MM.1S (cell line): ENCODE data around the gene CNIH3.

Experiments used
- CTCF ChIP-seq: fragments of 300-600 bp; sonication (generic); IDR thresholded peaks from 2 replicates; pipeline ENCODE4 v1.5.1; 2016; ENCODE audit warnings: antibody characterized with exemption, low read length, mixed read lengths
- EZH2 ChIP-seq: fragments of 300-600 bp; sonication (generic); optimal IDR thresholded peaks from 2 replicates; pipeline ENCODE3; 2017; ENCODE audit warnings: low read depth, mild to moderate bottlenecking, antibody characterized with exemption, low read length, mixed read lengths
- EZH2phosphoT487 ChIP-seq: fragments of 300-600 bp; sonication (generic); IDR thresholded peaks from 2 replicates; pipeline ENCODE4 v1.6.1; 2018; ENCODE audit warnings: antibody characterized with exemption, low read length

GRCh38 chr1:224755586-224755985 is 139.5 kb downstream of the CNIH3 start:
- TF ChIP-seq CTCF (no peak), EZH2phosphoT487 (no peak), EZH2 (no peak)
